Sigmoid colon (tissue), 7 donors: ENCODE measurements around the gene GABRR3. TPM values are rescaled to one million over a fixed set of nuclear protein-coding genes. Genes with fewer than 3 reads are reported as not detected.

Experiments used
- DNase-seq: peaks from one replicate; pipeline ENCODE4 v3.0.0-alpha.2; 2019
- H3K27ac ChIP-seq, 4 donors: fragments of 200-600 bp; sonication (generic); one replicate each; pipeline ENCODE4 v1.5.1; 2016 to 2019; ENCODE audit warnings: mild to moderate bottlenecking in 1 of 4
- H3K27me3 ChIP-seq, 3 donors: fragments of 200-600 bp; sonication (generic); one replicate each; pipeline ENCODE4 v1.5.1; 2019; ENCODE audit warnings: mild to moderate bottlenecking in 1 of 3
- H3K36me3 ChIP-seq, 4 donors: fragments of 200-600 bp; sonication (generic); one replicate each; pipeline ENCODE4 v1.5.1; 2016 to 2019
- H3K4me1 ChIP-seq, 4 donors: fragments of 200-600 bp; sonication (generic); one replicate each; pipeline ENCODE4 v1.5.1; 2017 to 2019
- H3K4me3 ChIP-seq, 4 donors: fragments of 200-600 bp; sonication (generic); one replicate each; pipeline ENCODE4 v1.5.1; 2017 to 2019; ENCODE audit warnings: mild to moderate bottlenecking in 2 of 4, moderate library complexity in 1 of 4
- H3K9me3 ChIP-seq, 4 donors: fragments of 200-600 bp in 3 of 4; sonication (generic) in 3 of 4; one replicate each; pipeline versions ENCODE4 v1.5.1 to v1.6.1; 2013 to 2019
- CTCF ChIP-seq, 4 experiments: fragments of 450-650 bp in 3 of 4; fragments of 200-600 bp in 1 of 4; IDR thresholded peaks; one replicate each; pipeline ENCODE4 v1.5.1; 2016 to 2019; ENCODE audit warnings: antibody characterized with exemption in 4 of 4, mild to moderate bottlenecking in 3 of 4, moderate library complexity in 2 of 4
- EP300 ChIP-seq, 4 donors: sonication (generic); formaldehyde crosslinking; IDR thresholded peaks; one replicate each; pipeline ENCODE4 v1.6.1; 2017; ENCODE audit warnings: antibody characterized with exemption in 4 of 4
- POLR2A ChIP-seq, 2 donors: fragments of 450-650 bp; IDR thresholded peaks; one replicate each; pipeline ENCODE4 v1.6.1; 2016; ENCODE audit warnings: antibody characterized with exemption in 2 of 2, mild to moderate bottlenecking in 2 of 2, moderate library complexity in 2 of 2
- POLR2AphosphoS5 ChIP-seq, 4 donors: sonication (generic); formaldehyde crosslinking; IDR thresholded peaks; one replicate each; pipeline ENCODE4 v1.6.1; 2017; ENCODE audit warnings: antibody characterized with exemption in 4 of 4
- WGBS, 2 donors: extraction: QIAGEN DNeasy Blood & Tissue Kit; methylation state at CpG; one replicate each; pipeline ENCODE4 v1.1.7; 2013; 5-methylcytosine and 5-hydroxymethylcytosine counted together
- intact Hi-C: fragments of 100-400 bp; cut with DNase I; formaldehyde crosslinking; loops from one replicate; pipeline ENCODE4 v1.15.1; 2023
- polyA plus RNA-seq, 3 donors: library from polyadenylated mRNA; stranded (reverse); fragments of 200-250 nt; gene quantifications; one replicate each; pipeline ENCODE4 v1.2.3, GENCODE V29; 2013
- total RNA-seq, 4 donors: library from RNA; depleted of rRNA; stranded (reverse); fragments of >200 nt; gene quantifications; one replicate each; pipeline ENCODE4 v1.1.0, GENCODE V29; 2016
- donor health status: healthy with polysubstance abuse.
- donor health status: Bipolar disorder and iron deficiency.
- donor health status: healthy.

GABRR3 gene
- total and polyA plus RNA-seq, 7 donors: not detected

GRCh38 chr3:97950360-97950759 lies 84.8 kb downstream of the GABRR3 start:
- TF ChIP-seq CTCF (IDR thresholded peaks at IDR 0.05) (no peak), POLR2A (IDR thresholded peaks at IDR 0.05) (no peak), EP300 (IDR thresholded peaks at IDR 0.05) (no peak), POLR2AphosphoS5 (IDR thresholded peaks at IDR 0.05) (no peak)
- WGBS, 2 donors: 66 to 74% methylated on average over 3 of the region's 3 CpGs
- Histone ChIP-seq H3K36me3 (peaks cover 5 to 94% (median 18%) of the 10 kb centered on the region in 4 donors), H3K4me1 (no peaks in the 10 kb centered on the region), H3K9me3 (no peaks in the 10 kb centered on the region), H3K27me3 (no peaks in the 10 kb centered on the region), H3K4me3 (no peak overlapping the region), H3K27ac (no peak overlapping the region)
- no peak for DNase-seq
- intact Hi-C loops: no loop called here

GRCh38 chr3:97949743-97950142 lies 85.4 kb downstream of the GABRR3 start:
- no peaks in the 10 kb centered on the region for H3K27me3 ChIP-seq

GRCh38 chr3:97949110-97949485 lies 86.0 kb downstream of the GABRR3 start:
- DNase-seq: no peak
- intact Hi-C loops: loop anchor here (10.0 kb wide), 1 partner anchor 154 kb away; no protein-coding TSS in a partner anchor
- Histone ChIP-seq H3K27ac (no peak overlapping the region), H3K4me3 (no peak overlapping the region), H3K4me1 (no peaks in the 10 kb centered on the region), H3K36me3 (peaks cover 11 to 96% (median 16%) of the 10 kb centered on the region in 4 donors), H3K27me3 (no peaks in the 10 kb centered on the region), H3K9me3 (no peaks in the 10 kb centered on the region)
- WGBS, 2 donors: 95 to 99% methylated on average over 2 of the region's 2 CpGs
- no peak for TF ChIP-seq POLR2AphosphoS5 (IDR thresholded peaks at IDR 0.05)
- TF ChIP-seq EP300 (IDR thresholded peaks at IDR 0.05): no peak
- no peak for TF ChIP-seq POLR2A (IDR thresholded peaks at IDR 0.05)
- no peak for TF ChIP-seq CTCF (IDR thresholded peaks at IDR 0.05)

More at GRCh38 chr3:97949743-97950142, 85.4 kb downstream of the GABRR3 start:
- peaks cover 11 to 95% (median 18%) of the 10 kb centered on the region in 4 donors for H3K36me3 ChIP-seq
- intact Hi-C loops: loop anchor here (10.0 kb wide), 1 partner anchor 155 kb away; no protein-coding TSS in a partner anchor
- H3K4me1 ChIP-seq: no peaks in the 10 kb centered on the region
- H3K4me3 ChIP-seq: no peak overlapping the region
- 81 to 82% methylated on average over 5 of the region's 5 CpGs for WGBS, 2 donors
- DNase-seq: no peak
- TF ChIP-seq CTCF (IDR thresholded peaks at IDR 0.05) (no peak), POLR2AphosphoS5 (IDR thresholded peaks at IDR 0.05) (no peak), EP300 (IDR thresholded peaks at IDR 0.05) (no peak), POLR2A (IDR thresholded peaks at IDR 0.05) (no peak)
- no peak overlapping the region for H3K27ac ChIP-seq
- no peaks in the 10 kb centered on the region for H3K9me3 ChIP-seq

GRCh38 chr3:97948351-97949109 lies 86.6 kb downstream of the GABRR3 start:
- Histone ChIP-seq H3K27ac (no peak overlapping the region), H3K36me3 (peaks cover 9 to 96% (median 11%) of the 10 kb centered on the region in 4 donors), H3K27me3 (no peaks in the 10 kb centered on the region), H3K4me1 (no peaks in the 10 kb centered on the region), H3K9me3 (no peaks in the 10 kb centered on the region), H3K4me3 (no peak overlapping the region)
- intact Hi-C loops: loop anchor here (10.0 kb wide), 1 partner anchor 154 kb away; no protein-coding TSS in a partner anchor
- TF ChIP-seq EP300 (IDR thresholded peaks at IDR 0.05) (no peak), CTCF (IDR thresholded peaks at IDR 0.05) (no peak), POLR2A (IDR thresholded peaks at IDR 0.05) (no peak), POLR2AphosphoS5 (IDR thresholded peaks at IDR 0.05) (no peak)
- no peak for DNase-seq
- 83 to 92% methylated on average over 5 of the region's 5 CpGs for WGBS, 2 donors
